NT2/D1 (cell line): ENCODE measurements around the gene PWWP2B.

Source experiments
- SUZ12 ChIP-seq: IDR thresholded peaks from 2 replicates; pipeline ENCODE4 v1.6.1; 2011; ENCODE audit not compliant: insufficient read length, insufficient read depth; ENCODE audit errors: extremely low read depth
- YY1 ChIP-seq: IDR thresholded peaks from 2 replicates; pipeline ENCODE4 v1.6.1; 2011; ENCODE audit not compliant: insufficient read length, insufficient read depth
- ZNF274 ChIP-seq: IDR thresholded peaks from 2 replicates; pipeline ENCODE4 v1.6.1; 2011; ENCODE audit warnings: mild to moderate bottlenecking, low read depth, low read length

DNA sequence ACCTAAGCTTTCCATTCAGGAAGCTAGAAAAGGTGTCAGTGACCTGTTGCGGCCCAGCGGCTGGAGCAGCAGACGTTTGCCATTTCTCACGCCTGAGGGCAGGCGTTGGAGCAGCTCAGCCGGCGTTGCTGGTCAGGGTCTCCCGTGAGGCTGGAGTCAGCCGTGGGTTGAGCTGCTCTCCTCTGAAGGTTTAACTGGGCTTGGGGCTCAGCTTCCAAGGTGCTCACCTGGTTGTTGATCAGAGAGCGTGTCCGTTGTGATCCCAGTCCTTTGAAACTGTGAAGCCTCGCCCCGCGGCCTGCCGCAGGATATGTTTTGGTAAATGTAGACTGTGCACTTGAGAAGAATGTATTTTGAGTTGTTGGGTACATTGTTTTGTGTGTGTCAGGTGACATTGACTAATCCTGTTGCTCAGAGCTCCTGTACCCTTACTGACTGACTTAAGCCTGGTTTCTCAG is 20.6 kb upstream of the PWWP2B start:
- TF ChIP-seq YY1 (no peak), SUZ12 (no peak), ZNF274 (no peak)
